Cortex of kidney (tissue), 1 donor: ENCODE results near the gene C15orf61.

ENCODE experiments used
- DNase-seq: peaks from one replicate; lab custom pipeline; 2025; lab: John Stamatoyannopoulos, UW

Gene C15orf61

GRCh38 chr15:67521029-67521782, at the start of gene C15orf61:
C15orf61 (plus strand) TSS chr15:67521131; CDS start chr15:67521249, 118 bp downstream.
- peak; percentile 54 for DNase-seq

GRCh38 chr15:67472957-67473356, 48.0 kb upstream of the C15orf61 start:
- DNase-seq, result no peak

- DNase-seq, result no peak
Measured at GRCh38 chr15:67474405-67475110, 46.4 kb upstream of the C15orf61 start.

DNA sequence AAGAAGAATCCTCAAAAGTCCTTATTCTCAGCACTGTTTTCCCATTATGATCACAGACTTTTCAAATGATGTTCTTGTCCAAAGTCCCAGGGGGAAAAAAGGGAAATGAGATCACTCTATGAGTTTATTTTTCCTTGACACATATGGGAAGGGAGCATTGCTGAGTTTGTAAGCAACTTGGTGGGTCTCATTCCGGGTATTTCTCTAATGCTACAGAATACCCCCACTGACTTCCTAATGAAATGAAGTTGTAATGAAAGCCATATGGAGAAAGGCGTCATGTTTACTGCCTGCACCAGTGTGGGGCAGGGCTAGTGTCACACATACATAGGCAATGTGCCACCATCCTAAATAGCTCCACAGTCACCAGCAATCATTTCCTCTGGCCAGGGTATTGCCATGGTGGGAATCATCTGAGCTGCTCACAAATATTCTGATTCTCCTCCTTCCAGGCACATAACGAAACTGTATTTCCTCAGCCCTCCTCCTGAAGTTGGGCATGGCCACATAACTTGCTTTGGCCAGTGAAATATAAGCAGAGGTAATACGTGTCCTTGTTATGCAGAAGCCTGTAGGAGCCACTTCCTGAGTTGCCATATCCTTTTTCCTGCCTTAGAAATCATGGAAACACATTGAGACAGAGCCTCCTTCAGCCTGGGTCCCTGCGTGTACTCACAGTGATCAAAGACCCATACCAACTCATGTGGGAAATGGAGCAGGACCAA, 41.0 kb upstream of the C15orf61 start:
- DNase-seq, result no peak

DNA sequence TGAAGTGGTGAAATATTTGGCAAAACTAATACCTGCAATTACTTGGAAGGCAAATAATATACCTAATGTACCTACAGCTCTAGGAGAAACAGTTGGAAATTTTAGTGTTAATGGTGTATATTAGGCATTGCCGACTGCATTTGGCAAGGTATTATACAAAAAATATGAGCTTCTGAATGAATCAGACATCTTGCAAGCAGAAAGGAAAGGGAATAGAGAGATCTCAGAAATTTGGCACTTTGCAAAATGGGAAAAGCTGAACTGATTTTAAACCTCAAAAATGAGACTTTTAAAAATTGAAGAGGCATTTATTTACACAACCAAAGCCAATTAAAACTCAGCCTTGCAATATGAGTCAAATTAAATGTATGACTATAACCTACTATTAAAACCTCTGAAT, 40.2 kb upstream of the C15orf61 start:
- DNase-seq, result no peak

DNA sequence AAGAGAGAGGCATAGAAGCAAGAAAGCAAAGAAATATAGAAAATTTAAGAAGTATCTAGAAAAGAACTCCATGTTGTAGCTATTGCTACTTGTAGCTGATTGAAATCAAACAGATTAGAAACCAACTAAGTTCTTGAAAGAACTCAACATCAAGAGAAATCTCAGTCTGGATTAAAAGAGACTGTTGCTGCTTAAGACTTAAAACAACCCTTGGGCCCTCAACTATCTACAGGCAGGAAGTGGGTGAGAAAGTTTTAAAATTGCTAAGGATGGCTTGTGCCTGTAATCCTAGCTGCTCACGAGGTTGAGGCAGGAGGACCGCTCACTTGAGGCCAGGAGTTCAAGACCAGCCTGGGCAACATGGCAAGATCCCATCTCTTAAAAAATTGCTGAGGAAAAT, 39.3 kb upstream of the C15orf61 start:
- DNase-seq, result no peak

DNA sequence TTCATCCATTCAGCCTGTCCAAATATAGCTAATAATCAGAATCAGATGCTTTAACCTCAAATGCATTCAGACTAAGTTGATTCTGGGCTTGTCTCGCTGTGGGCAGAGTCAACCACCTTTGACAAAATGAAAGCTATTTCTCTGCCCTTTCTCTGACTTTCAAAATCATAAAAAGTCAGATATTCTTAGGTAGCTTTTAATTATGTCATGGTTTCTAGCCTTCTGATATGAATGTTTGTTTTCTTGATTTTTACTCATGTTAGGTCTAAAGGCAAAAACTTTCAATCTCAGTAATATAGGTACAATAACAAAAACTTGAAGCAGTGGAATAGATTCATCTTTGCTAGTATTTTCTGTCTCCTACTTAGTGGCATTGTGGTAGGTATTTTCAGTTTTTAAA, 25.3 kb upstream of the C15orf61 start:
- DNase-seq, result no peak

- no peak for DNase-seq
Measured at GRCh38 chr15:67501177-67501835, 19.6 kb upstream of the C15orf61 start.

DNA sequence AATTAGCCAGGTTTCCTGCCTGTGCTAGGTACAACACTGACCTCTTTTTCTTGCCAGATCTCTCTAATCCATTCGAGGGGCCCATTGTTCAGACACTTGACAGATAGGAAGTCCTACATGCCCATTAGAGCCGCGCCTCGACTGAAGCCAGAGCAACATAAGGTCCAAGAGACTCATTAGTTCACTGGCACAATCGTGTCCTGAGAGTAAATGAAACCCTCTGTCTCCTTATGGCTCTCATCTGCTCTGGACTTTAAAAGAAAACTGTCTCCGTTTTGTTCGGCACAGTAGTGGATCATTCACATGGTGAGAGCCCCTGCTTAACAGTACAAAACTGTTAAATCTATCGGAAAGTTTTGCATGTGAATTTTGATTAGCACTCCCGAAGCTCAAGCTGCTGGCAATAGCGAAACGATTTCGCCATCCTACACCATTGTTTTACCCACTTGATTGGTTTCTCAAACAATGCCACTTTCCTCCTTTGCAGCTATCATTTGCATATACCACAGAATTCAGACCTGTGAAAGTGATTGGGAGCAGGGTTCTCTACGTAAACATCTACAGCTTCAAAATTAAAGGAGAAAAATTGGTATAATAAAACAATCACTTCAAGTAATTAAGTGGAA, 19.0 kb upstream of the C15orf61 start:
- no peak for DNase-seq

GRCh38 chr15:67504056-67504455, 16.9 kb upstream of the C15orf61 start:
- no peak for DNase-seq

- no peak for DNase-seq
Measured at GRCh38 chr15:67504796-67505195, 16.1 kb upstream of the C15orf61 start.

DNA sequence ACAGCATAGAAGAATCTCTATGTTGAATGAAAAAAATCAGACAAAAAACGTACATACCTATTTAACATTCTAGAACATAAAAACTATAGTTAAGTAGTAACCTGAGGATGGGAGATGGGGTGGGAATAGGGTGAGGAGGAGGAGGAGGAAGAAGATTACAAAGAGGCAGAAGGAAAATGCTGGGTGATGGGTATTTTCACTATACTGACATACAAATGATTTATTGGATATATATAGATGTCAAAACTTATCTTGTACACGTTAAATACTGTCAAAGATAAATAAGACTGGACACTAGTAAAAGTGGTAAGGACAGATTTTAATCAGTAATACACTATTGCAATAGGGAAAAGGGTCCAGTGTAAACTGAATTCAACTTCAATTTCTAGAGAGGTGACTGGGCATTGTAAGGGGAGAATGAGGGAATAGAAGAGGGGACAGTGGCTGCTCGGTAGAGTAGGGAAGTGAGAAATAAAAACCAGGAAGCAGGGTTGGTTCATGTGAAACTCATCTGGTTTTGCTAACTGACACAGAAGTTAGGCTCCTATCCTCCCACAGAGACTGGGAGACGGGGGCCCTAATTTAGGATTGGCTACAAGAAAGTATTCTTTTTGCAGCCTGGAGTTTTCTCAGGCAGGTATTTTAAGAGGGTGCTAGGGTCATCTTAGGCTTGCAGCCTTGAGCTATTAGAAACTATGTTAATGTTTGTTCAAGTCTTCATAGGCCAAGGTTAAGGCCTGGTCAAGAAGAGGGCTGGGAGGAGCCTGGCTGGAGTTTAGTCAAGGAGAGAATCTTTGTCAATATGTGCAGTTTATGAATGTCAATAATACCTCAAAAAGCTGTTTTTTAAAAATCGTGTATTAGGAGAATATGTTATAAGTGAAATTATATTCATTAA, 15.0 kb upstream of the C15orf61 start:
- DNase-seq, result no peak

- no peak for DNase-seq
Measured at GRCh38 chr15:67506775-67507747, 13.9 kb upstream of the C15orf61 start.

DNA sequence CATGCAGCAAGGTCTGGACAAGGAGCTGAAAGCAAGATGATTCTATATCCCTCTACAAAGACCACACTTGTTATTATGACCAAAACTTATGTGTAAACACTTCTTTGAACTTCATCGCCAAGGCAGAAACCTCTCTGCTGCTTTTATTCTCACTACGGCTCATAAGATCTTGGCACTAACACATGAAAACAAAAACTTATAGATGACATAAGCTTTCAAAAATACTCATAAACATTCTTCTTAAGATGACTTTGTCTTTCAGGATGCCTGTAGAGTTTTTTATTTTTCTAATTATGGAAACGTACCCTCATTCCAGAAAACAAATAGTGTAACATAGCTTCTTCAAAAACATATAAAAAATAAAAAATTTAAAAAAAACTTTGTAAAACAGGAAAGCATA, 12.5 kb upstream of the C15orf61 start:
- no peak for DNase-seq

GRCh38 chr15:67509918-67510317, 11.0 kb upstream of the C15orf61 start:
- DNase-seq, result no peak

GRCh38 chr15:67510597-67511190, 10.2 kb upstream of the C15orf61 start:
- DNase-seq, result no peak

- no peak for DNase-seq
Measured at GRCh38 chr15:67511606-67512005, 9.3 kb upstream of the C15orf61 start.

DNA sequence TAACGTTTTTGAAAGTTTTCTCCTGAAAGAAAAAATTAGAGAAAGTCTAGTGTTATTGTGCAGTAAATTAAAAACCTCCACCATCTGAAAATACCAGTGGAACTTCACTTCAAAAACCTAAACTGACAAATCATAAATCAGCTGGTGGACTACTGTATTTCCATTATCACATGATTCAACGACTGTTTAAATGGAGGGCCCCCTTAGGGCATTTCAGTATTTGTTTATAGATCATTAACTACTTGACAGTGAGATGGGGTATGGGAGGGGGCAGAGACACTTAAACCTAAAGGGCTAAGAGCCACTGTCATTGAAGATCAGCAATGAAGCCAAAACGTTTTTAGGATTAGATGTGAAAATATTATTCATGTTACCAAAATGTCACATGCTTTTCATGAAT, 8.8 kb upstream of the C15orf61 start:
- no peak for DNase-seq
